ENCODE data around the gene SIRT2. TPM values are rescaled to one million over a fixed set of nuclear protein-coding genes. Genes with fewer than 3 reads are reported as not detected.
A peak's percentile ranks its signal among the peaks of the same experiment; 100 is the strongest.

SIRT2 gene
- total RNA-seq, 1 experiment from 2014 or later: 8.4 TPM

DNA sequence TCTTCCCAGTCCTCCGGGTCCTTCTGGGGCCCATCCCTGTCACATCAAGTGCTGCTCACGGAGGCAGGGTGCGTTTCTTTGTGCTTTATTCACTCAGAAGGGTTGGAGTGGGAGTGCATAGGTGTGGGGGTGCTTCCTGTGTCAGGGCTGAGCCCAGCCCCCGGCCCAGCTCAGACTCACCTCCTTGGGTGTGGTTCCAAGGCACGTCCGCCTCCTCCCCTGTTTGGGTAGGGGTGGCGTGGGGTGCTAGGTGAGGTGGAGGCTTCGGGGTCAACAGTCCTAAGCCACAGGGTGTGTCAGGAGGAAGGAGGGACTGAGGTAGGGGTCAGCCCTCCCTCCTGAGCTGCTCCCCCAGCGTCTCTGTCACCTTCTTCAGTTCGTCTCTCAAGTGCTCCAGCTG, 9.5 kb upstream of the SIRT2 start:
- H4K8ac ChIP-seq (replicated peaks; ENCODE audit: insufficient read length, low read depth, low read length): no peak overlapping the region

More for the DNA sequence above, 9.5 kb upstream of the SIRT2 start:
- H3K4me2 ChIP-seq (ENCODE audit: insufficient read depth, insufficient read length, low read length): no peak overlapping the region
- H3K4me1 ChIP-seq (ENCODE audit: insufficient read depth, low read length): no peaks in the 10 kb centered on the region; the same call in 1 of the 2 replicates
- H3K9ac ChIP-seq (ENCODE audit: extremely low read depth, insufficient read length, low read length): no peak overlapping the region
- H2BK12ac ChIP-seq (ENCODE audit: insufficient read length, low read depth, low read length): no peak overlapping the region
- no peak overlapping the region for H2BK120ac ChIP-seq (ENCODE audit: low read depth, low read length, poor library complexity, severe bottlenecking)
- no peak overlapping the region for H2AK5ac ChIP-seq (ENCODE audit: insufficient read length, low read length)
- H3K79me1 ChIP-seq (ENCODE audit: insufficient read depth, low read depth, low read length, poor library complexity, severe bottlenecking): no peaks in the 10 kb centered on the region
- WGBS (ENCODE audit: extremely low coverage, insufficient read length, low lambda C conversion rate): no CpG with 5 or more reads among the region's 10 CpGs
- no peak overlapping the region for H4K91ac ChIP-seq (ENCODE audit: insufficient read length, low read depth, low read length)
- peaks cover 11 to 33% (median 28%) of the 10 kb centered on the region in 3 experiments; a peak in 6 of 7 replicates for H3K36me3 Mint-ChIP-seq (ENCODE audit: insufficient read depth in 1 of 3, low read depth in 3 of 3)
- no peak overlapping the region for H2BK20ac ChIP-seq (ENCODE audit: low read depth, low read length, poor library complexity, severe bottlenecking)
- H2BK5ac ChIP-seq (ENCODE audit: insufficient read length, low read length): no peak overlapping the region
- no peak overlapping the region for H3K23ac ChIP-seq (ENCODE audit: insufficient read length, low read depth, low read length)
- peak overlapping the region in 2 of 3 experiments; percentile 28 to 78; a peak in 1 of 7 replicates for H3K27ac Mint-ChIP-seq
- no peaks in the 10 kb centered on the region for H3K23me2 ChIP-seq (ENCODE audit: insufficient read length, low read depth, low read length, poor library complexity, severe bottlenecking)
- H3K4ac ChIP-seq (ENCODE audit: low read depth, low read length): no peak overlapping the region
- H4K5ac ChIP-seq (ENCODE audit: insufficient read length, low read depth, low read length): no peak overlapping the region
- no peak overlapping the region for H2AFZ ChIP-seq (ENCODE audit: low read length)
- no peaks in the 10 kb centered on the region; the same call in none of the 2 replicates for H3K27me3 Mint-ChIP-seq (ENCODE audit: low read depth)
- DNase-seq: no peak
- no peak overlapping the region for H3K4me3 Mint-ChIP-seq
- H3K56ac ChIP-seq (ENCODE audit: insufficient read length, low read depth, low read length): no peak overlapping the region
- H3K14ac ChIP-seq (ENCODE audit: insufficient read depth, low read length): no peak overlapping the region
- no peak overlapping the region for H3T11ph ChIP-seq (ENCODE audit: low read length)
- TF ChIP-seq, protein P1, sequence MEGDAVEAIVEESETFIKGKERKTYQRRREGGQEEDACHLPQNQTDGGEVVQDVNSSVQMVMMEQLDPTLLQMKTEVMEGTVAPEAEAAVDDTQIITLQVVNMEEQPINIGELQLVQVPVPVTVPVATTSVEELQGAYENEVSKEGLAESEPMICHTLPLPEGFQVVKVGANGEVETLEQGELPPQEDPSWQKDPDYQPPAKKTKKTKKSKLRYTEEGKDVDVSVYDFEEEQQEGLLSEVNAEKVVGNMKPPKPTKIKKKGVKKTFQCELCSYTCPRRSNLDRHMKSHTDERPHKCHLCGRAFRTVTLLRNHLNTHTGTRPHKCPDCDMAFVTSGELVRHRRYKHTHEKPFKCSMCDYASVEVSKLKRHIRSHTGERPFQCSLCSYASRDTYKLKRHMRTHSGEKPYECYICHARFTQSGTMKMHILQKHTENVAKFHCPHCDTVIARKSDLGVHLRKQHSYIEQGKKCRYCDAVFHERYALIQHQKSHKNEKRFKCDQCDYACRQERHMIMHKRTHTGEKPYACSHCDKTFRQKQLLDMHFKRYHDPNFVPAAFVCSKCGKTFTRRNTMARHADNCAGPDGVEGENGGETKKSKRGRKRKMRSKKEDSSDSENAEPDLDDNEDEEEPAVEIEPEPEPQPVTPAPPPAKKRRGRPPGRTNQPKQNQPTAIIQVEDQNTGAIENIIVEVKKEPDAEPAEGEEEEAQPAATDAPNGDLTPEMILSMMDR (conservative IDR thresholded peaks at IDR 0.05): no peak
- H3K27me3 ChIP-seq (ENCODE audit: insufficient read depth, low read length): no peaks in the 10 kb centered on the region
- no peaks in the 10 kb centered on the region for H3K79me2 ChIP-seq (ENCODE audit: insufficient read depth, low read length)
- H3K27ac ChIP-seq (ENCODE audit: insufficient read length, low read depth, low read length): no peak overlapping the region
- no peak overlapping the region for H3K18ac ChIP-seq (ENCODE audit: insufficient read length, low read depth, low read length)
- peaks cover 3 to 4% of the 10 kb centered on the region in 2 experiments; a peak in 3 of 4 replicates for H3K4me1 Mint-ChIP-seq
- H2BK15ac ChIP-seq (ENCODE audit: low read depth, low read length): no peak overlapping the region
- no peaks in the 10 kb centered on the region for H3K9me3 ChIP-seq (ENCODE audit: control insufficient read depth, low read depth, low read length)
- no peaks in the 10 kb centered on the region for H3K9me3 Mint-ChIP-seq
- no peaks in the 10 kb centered on the region for H4K20me1 ChIP-seq (ENCODE audit: control insufficient read depth, insufficient read depth, insufficient read length)

Measured in H9 (cell line).